Muscle of leg (tissue), 11 donors: ENCODE data around the gene SEMA3D. TPM values are rescaled to one million over a fixed set of nuclear protein-coding genes. Genes with fewer than 3 reads are reported as not detected.
"Not testable (repeated sequence)": the region's sequence is repeated elsewhere in the genome, so short reads cannot be mapped to it uniquely, and the experiment has no call there.

Experiments
- DNase-seq: peaks from one replicate; pipeline ENCODE4 v3.0.0; 2013
- H3K27ac ChIP-seq: one replicate; pipeline ENCODE4 v1.5.1; 2013; ENCODE audit warnings: mild to moderate bottlenecking, low read length, control low read depth
- H3K27me3 ChIP-seq: one replicate; pipeline ENCODE4 v1.6.1; 2013; ENCODE audit warnings: low read length; ENCODE audit not compliant: control insufficient read depth, insufficient read depth
- H3K36me3 ChIP-seq: one replicate; pipeline ENCODE4 v1.6.1; 2013; ENCODE audit warnings: low read length; ENCODE audit not compliant: control insufficient read depth, insufficient read depth
- H3K4me1 ChIP-seq: one replicate; pipeline ENCODE4 v1.6.1; 2013; ENCODE audit warnings: low read length; ENCODE audit not compliant: control insufficient read depth, insufficient read depth
- H3K4me3 ChIP-seq: one replicate; pipeline ENCODE4 v1.5.1; 2013; ENCODE audit warnings: low read length, control low read depth
- H3K9me3 ChIP-seq: replicated peaks from 2 replicates; pipeline ENCODE4 v1.6.1; 2013; ENCODE audit warnings: low read depth, low read length; ENCODE audit not compliant: control insufficient read depth
- WGBS: methylation state at CpG from one replicate; pipeline ENCODE4 v1.1.5; 2013; ENCODE audit warnings: missing lambda C conversion rate; ENCODE audit not compliant: insufficient coverage; 5-methylcytosine and 5-hydroxymethylcytosine counted together
- polyA plus RNA-seq, 8 donors: library from polyadenylated mRNA; unstranded; fragments of 120-200 nt; gene quantifications; one replicate each; pipeline versions ENCODE4 v1.2.1 to v1.2.3, GENCODE V29; 2013; ENCODE audit warnings: inconsistent platforms in 1 of 8, low replicate concordance in 1 of 8; ENCODE audit not compliant: insufficient read length in 8 of 8, insufficient read depth in 1 of 8
- total RNA-seq: library from RNA; stranded (reverse); fragments of 120-200 nt; gene quantifications from one replicate; pipeline ENCODE4 v1.2.4, GENCODE V29; 2013

Gene SEMA3D
- total and polyA plus RNA-seq, 9 donors: 8.5 to 29.3 (median 18.7) TPM

GRCh38 chr7:85006754-85007153 lies 180.1 kb downstream of the SEMA3D start:
- no peak overlapping the region for H3K4me3 ChIP-seq
- WGBS: no CpG with 5 or more reads among the region's 1 CpG
- H3K36me3 ChIP-seq: no peaks in the 10 kb centered on the region
- no peak for DNase-seq
- H3K4me1 ChIP-seq: no peaks in the 10 kb centered on the region
- no peaks in the 10 kb centered on the region for H3K27me3 ChIP-seq
- H3K27ac ChIP-seq: no peak overlapping the region
- H3K9me3 ChIP-seq: no peaks in the 10 kb centered on the region

- H3K27me3 ChIP-seq: no peaks in the 10 kb centered on the region
- no peak overlapping the region for H3K27ac ChIP-seq
- no peaks in the 10 kb centered on the region for H3K9me3 ChIP-seq
- DNase-seq: no peak
- no peak overlapping the region for H3K4me3 ChIP-seq
- WGBS: 59% methylated on average over 2 of the region's 2 CpGs
- H3K36me3 ChIP-seq: no peaks in the 10 kb centered on the region
- H3K4me1 ChIP-seq: peaks cover 2% of the 10 kb centered on the region
These were observed 182.5 kb downstream of the SEMA3D start for GRCh38 chr7:85004402-85004801.

GRCh38 chr7:85001495-85002345 lies 185.1 kb downstream of the SEMA3D start:
- peak overlapping the region; percentile 69 for H3K27ac ChIP-seq
- no peaks in the 10 kb centered on the region for H3K9me3 ChIP-seq
- H3K27me3 ChIP-seq: no peaks in the 10 kb centered on the region
- peaks cover 4% of the 10 kb centered on the region for H3K4me1 ChIP-seq
- H3K4me3 ChIP-seq: no peak overlapping the region
- DNase-seq: peak; percentile 36
- H3K36me3 ChIP-seq: no peaks in the 10 kb centered on the region
- no CpG with 5 or more reads among the region's 3 CpGs for WGBS

GRCh38 chr7:85000735-85001350 lies 186.0 kb downstream of the SEMA3D start:
- Histone ChIP-seq H3K36me3 (no peaks in the 10 kb centered on the region), H3K27ac (peak overlapping the region; percentile 69), H3K27me3 (no peaks in the 10 kb centered on the region), H3K9me3 (no peaks in the 10 kb centered on the region), H3K4me3 (no peak overlapping the region), H3K4me1 (peaks cover 4% of the 10 kb centered on the region)
- WGBS: no CpG with 5 or more reads among the region's 1 CpG
- DNase-seq: peak; percentile 89

- WGBS: 50% methylated on average over 2 of the region's 8 CpGs
- Histone ChIP-seq H3K27me3 (no peaks in the 10 kb centered on the region), H3K4me3 (no peak overlapping the region), H3K27ac (no peak overlapping the region), H3K36me3 (no peaks in the 10 kb centered on the region), H3K9me3 (no peaks in the 10 kb centered on the region), H3K4me1 (peaks cover 4% of the 10 kb centered on the region)
- DNase-seq: no peak
These were observed 187.4 kb downstream of the SEMA3D start for GRCh38 chr7:84999450-84999849.

- Histone ChIP-seq H3K27me3 (no peaks in the 10 kb centered on the region), H3K4me1 (peaks cover 4% of the 10 kb centered on the region), H3K9me3 (peaks cover 2% of the 10 kb centered on the region), H3K27ac (no peak overlapping the region), H3K4me3 (no peak overlapping the region), H3K36me3 (no peaks in the 10 kb centered on the region)
- DNase-seq: no peak
These were observed 188.2 kb downstream of the SEMA3D start for GRCh38 chr7:84998665-84999064.

- peaks cover 2% of the 10 kb centered on the region for H3K9me3 ChIP-seq
- WGBS: no CpG with 5 or more reads among the region's 2 CpGs
- H3K4me1 ChIP-seq: peaks cover 4% of the 10 kb centered on the region
- no peak overlapping the region for H3K4me3 ChIP-seq
- no peak for DNase-seq
- no peaks in the 10 kb centered on the region for H3K27me3 ChIP-seq
- no peaks in the 10 kb centered on the region for H3K36me3 ChIP-seq
- H3K27ac ChIP-seq: no peak overlapping the region
These were observed 189.2 kb downstream of the SEMA3D start for GRCh38 chr7:84997626-84998025.

- H3K27me3 ChIP-seq, DNase-seq, H3K27ac ChIP-seq, H3K9me3 ChIP-seq, H3K36me3 ChIP-seq, H3K4me3 ChIP-seq, H3K4me1 ChIP-seq: not testable (repeated sequence)
- WGBS: 98% methylated on average over 9 of the region's 9 CpGs
These were observed 193.9 kb downstream of the SEMA3D start for GRCh38 chr7:84992954-84993353.

- no peaks in the 10 kb centered on the region for H3K9me3 ChIP-seq
These were observed 201.6 kb downstream of the SEMA3D start for GRCh38 chr7:84985073-84985784.

GRCh38 chr7:84982199-84982598 lies 204.7 kb downstream of the SEMA3D start:
- Histone ChIP-seq H3K27me3 (no peaks in the 10 kb centered on the region), H3K27ac (no peak overlapping the region), H3K36me3 (no peaks in the 10 kb centered on the region), H3K4me3 (no peak overlapping the region), H3K9me3 (no peaks in the 10 kb centered on the region), H3K4me1 (no peaks in the 10 kb centered on the region)
- DNase-seq: no peak

More at GRCh38 chr7:84985073-84985784, 201.6 kb downstream of the SEMA3D start:
- no peaks in the 10 kb centered on the region for H3K27me3 ChIP-seq
- no peak overlapping the region for H3K27ac ChIP-seq
- H3K36me3 ChIP-seq: no peaks in the 10 kb centered on the region
- no peaks in the 10 kb centered on the region for H3K4me1 ChIP-seq
- DNase-seq: no peak
- 86% methylated on average over 1 of the region's 2 CpGs for WGBS
- no peak overlapping the region for H3K4me3 ChIP-seq
